GM21447 (cell line): ENCODE results near the gene HSPB6.
"Not testable (repeated sequence)": the region's sequence is repeated elsewhere in the genome, so short reads cannot be mapped to it uniquely, and the experiment has no call there.

ENCODE experiments used
- ATAC-seq: cut with Tn5 transposase; IDR thresholded peaks from one replicate; pipeline ENCODE4 v1.9.1; 2021; ENCODE audit not compliant: unreplicated experiment

HSPB6 gene

GRCh38 chr19:35756377-35757230 lies at the start of gene HSPB6:
Gene HSPB6 (minus strand): TSS chr19:35757029. CDS start chr19:35757008, 21 bp downstream.
- ATAC-seq: no peak

GRCh38 chr19:35806597-35806996 lies 49.8 kb upstream of the HSPB6 start:
- ATAC-seq: no peak

GRCh38 chr19:35805526-35806102 lies 48.8 kb upstream of the HSPB6 start:
- ATAC-seq: no peak

- no peak for ATAC-seq
Measured at GRCh38 chr19:35801828-35802227, 45.0 kb upstream of the HSPB6 start.

- no peak for ATAC-seq
Measured at GRCh38 chr19:35797663-35798062, 40.8 kb upstream of the HSPB6 start.

GRCh38 chr19:35796645-35797542 lies 40.1 kb upstream of the HSPB6 start:
- ATAC-seq: no peak

GRCh38 chr19:35795564-35795963 lies 38.7 kb upstream of the HSPB6 start:
- not testable (repeated sequence) for ATAC-seq

GRCh38 chr19:35793381-35794165 lies 36.7 kb upstream of the HSPB6 start:
- ATAC-seq: no peak

- no peak for ATAC-seq
Measured at GRCh38 chr19:35792888-35793287, 36.1 kb upstream of the HSPB6 start.

GRCh38 chr19:35792312-35792711 lies 35.5 kb upstream of the HSPB6 start:
- no peak for ATAC-seq

GRCh38 chr19:35791814-35792279 lies 35.0 kb upstream of the HSPB6 start:
- no peak for ATAC-seq

GRCh38 chr19:35790981-35791813 lies 34.4 kb upstream of the HSPB6 start:
- no peak for ATAC-seq

- ATAC-seq: no peak
Measured at GRCh38 chr19:35789978-35790944, 33.4 kb upstream of the HSPB6 start.

- ATAC-seq: no peak
Measured at GRCh38 chr19:35789195-35789977, 32.6 kb upstream of the HSPB6 start.

- no peak for ATAC-seq
Measured at GRCh38 chr19:35788205-35788960, 31.6 kb upstream of the HSPB6 start.

GRCh38 chr19:35787227-35787799 lies 30.5 kb upstream of the HSPB6 start:
- no peak for ATAC-seq
